Activated naive CD4-positive, alpha-beta T cell treated with anti-CD3 and anti-CD28 coated beads for 36 hours (primary cell): ENCODE data around the gene CAPN1. TPM values are rescaled to one million over a fixed set of nuclear protein-coding genes. Genes with fewer than 3 reads are reported as not detected.
"Not testable (repeated sequence)": the region's sequence is repeated elsewhere in the genome, so short reads cannot be mapped to it uniquely, and the experiment has no call there.

Experiments used
- CTCF ChIA-PET: fragments of 350-600 bp; sonication (Branson Sonifier 250); formaldehyde crosslinking; loops from one replicate; lab custom pipeline; 2021; ENCODE audit warnings: antibody characterized with exemption; lab: Charles Lee
- DNase-seq: peaks from one replicate; pipeline ENCODE4 v3.0.0-alpha.2; 2020
- H3K27ac Mint-ChIP-seq: one replicate; pipeline ENCODE4 v1.8.0; 2021; ENCODE audit warnings: mild to moderate bottlenecking, mixed read lengths
- H3K27me3 Mint-ChIP-seq: one replicate; pipeline ENCODE4 v1.8.0; 2021; ENCODE audit warnings: low read depth, mixed read lengths
- H3K36me3 Mint-ChIP-seq: one replicate; pipeline ENCODE4 v1.8.0; 2021; ENCODE audit warnings: low read depth, mixed read lengths
- H3K4me1 Mint-ChIP-seq: one replicate; pipeline ENCODE4 v1.8.0; 2021; ENCODE audit warnings: low read depth, mixed read lengths
- H3K4me3 Mint-ChIP-seq: one replicate; pipeline ENCODE4 v1.8.0; 2021; ENCODE audit warnings: mild to moderate bottlenecking, moderate library complexity, mixed read lengths
- H3K9me3 Mint-ChIP-seq: one replicate; pipeline ENCODE4 v1.8.0; 2021; ENCODE audit warnings: mixed read lengths
- intact Hi-C: fragments of 100-400 bp; cut with micrococcal nuclease; formaldehyde crosslinking; loops from one replicate; pipeline ENCODE4 v1.15.1; 2023
- total RNA-seq, 2 experiments: library from RNA; stranded (reverse); gene quantifications; one replicate each; pipeline ENCODE4 v1.2.3, GENCODE V29; 2021

CAPN1 gene
- total RNA-seq, 2 experiments from 2014 or later = 68.5 to 73.5 TPM

GRCh38 chr11:65147352-65148075 lies 34.2 kb upstream of the CAPN1 start:
- Mint-ChIP-seq H3K27me3 (no peaks in the 10 kb centered on the region), H3K9me3 (no peaks in the 10 kb centered on the region), H3K4me3 (no peak overlapping the region), H3K27ac (no peak overlapping the region), H3K36me3 (no peaks in the 10 kb centered on the region), H3K4me1 (no peaks in the 10 kb centered on the region)
- intact Hi-C loops = no loop called here
- CTCF ChIA-PET = interaction anchor here (0.6 to 1.1 kb wide), 3 partner anchors 21 to 108 kb away, joined by 3 read pairs; no protein-coding TSS in a partner anchor
- DNase-seq = no peak

- Mint-ChIP-seq H3K4me3 (no peak overlapping the region), H3K36me3 (no peaks in the 10 kb centered on the region), H3K27me3 (no peaks in the 10 kb centered on the region), H3K9me3 (no peaks in the 10 kb centered on the region), H3K4me1 (no peaks in the 10 kb centered on the region), H3K27ac (no peak overlapping the region)
- CTCF ChIA-PET = interaction anchor here (1.0 kb wide), 1 partner anchor 13 kb away, joined by 3 read pairs; no protein-coding TSS in a partner anchor
- intact Hi-C loops = no loop called here
- DNase-seq = no peak
These were observed 33.1 kb upstream of the CAPN1 start for GRCh38 chr11:65148657-65149056.

GRCh38 chr11:65150131-65150508 lies 31.6 kb upstream of the CAPN1 start:
- H3K27ac Mint-ChIP-seq, H3K36me3 Mint-ChIP-seq, CTCF ChIA-PET, DNase-seq, H3K9me3 Mint-ChIP-seq, H3K27me3 Mint-ChIP-seq, intact Hi-C loops, H3K4me1 Mint-ChIP-seq, H3K4me3 Mint-ChIP-seq: not testable (repeated sequence)

DNA sequence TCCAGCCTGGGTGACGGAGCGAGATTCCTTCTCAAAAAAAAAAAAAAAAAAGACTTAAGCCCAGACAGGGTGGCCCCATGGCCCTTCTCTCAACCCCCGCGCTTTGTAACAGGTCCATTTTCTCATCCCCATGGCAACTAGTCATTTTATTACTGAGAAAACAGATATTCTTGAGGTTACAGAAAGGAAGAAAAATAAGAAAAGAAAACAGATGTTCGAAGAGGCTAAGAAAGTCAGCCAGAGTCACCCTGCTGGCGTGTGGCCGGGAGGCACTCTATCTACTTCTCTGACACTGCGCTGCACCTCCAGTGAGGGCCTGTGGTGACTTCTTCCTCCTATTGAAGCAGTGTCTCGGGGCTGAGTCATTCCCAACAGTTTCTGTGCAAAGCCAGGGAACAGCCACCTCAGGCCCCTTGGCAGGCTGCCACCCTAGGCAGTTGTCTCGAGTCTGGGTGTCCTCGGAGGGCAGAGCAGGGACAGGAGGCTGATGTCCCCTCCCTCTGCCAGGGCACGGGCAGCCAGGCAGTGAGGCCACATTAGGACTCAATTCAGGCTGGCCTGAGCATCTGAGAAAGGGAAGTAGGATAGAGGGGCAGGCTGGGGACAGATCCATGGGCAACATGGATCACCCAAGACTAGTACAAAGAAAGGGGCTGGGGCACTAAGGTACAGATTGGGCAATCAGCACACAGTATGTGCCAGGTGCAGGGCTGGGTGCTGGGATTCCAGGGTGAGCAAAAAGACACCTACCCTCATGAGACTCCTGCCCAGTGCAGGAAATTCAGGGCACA lies 31.0 kb upstream of the CAPN1 start:
- H3K27me3 Mint-ChIP-seq = no peaks in the 10 kb centered on the region
- H3K27ac Mint-ChIP-seq = no peak overlapping the region
- CTCF ChIA-PET = no interaction called here
- no peaks in the 10 kb centered on the region for H3K4me1 Mint-ChIP-seq
- DNase-seq = peak; percentile 45
- intact Hi-C loops = no loop called here
- no peaks in the 10 kb centered on the region for H3K9me3 Mint-ChIP-seq
- no peak overlapping the region for H3K4me3 Mint-ChIP-seq
- no peaks in the 10 kb centered on the region for H3K36me3 Mint-ChIP-seq

- no peak overlapping the region for H3K4me3 Mint-ChIP-seq
- H3K9me3 Mint-ChIP-seq = no peaks in the 10 kb centered on the region
- H3K4me1 Mint-ChIP-seq = no peaks in the 10 kb centered on the region
- intact Hi-C loops = no loop called here
- no peak for DNase-seq
- H3K27ac Mint-ChIP-seq = no peak overlapping the region
- no peaks in the 10 kb centered on the region for H3K36me3 Mint-ChIP-seq
- CTCF ChIA-PET = no interaction called here
- no peaks in the 10 kb centered on the region for H3K27me3 Mint-ChIP-seq
These were observed 30.3 kb upstream of the CAPN1 start for GRCh38 chr11:65151331-65151899.

DNA sequence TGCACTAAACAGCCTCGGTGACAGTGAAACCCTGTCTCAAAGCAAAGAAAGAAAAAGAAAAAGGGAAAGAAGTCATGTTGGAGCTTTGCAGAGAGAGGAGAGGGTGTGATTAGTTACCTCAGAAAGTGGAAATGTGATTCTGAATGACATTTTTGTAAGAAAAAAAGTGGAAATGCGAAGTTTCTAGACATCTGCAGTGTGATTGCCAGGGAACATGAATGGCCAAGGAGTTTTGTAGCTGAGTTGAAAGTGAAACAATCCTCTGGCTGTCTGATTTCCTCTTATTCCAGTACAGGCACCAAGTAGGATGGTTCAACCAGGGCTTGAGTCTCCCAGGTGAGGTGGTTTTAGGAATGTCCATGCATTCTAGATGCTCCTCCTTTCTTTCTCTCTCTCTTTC lies 29.6 kb upstream of the CAPN1 start:
- no peaks in the 10 kb centered on the region for H3K9me3 Mint-ChIP-seq
- no peak overlapping the region for H3K4me3 Mint-ChIP-seq
- CTCF ChIA-PET = no interaction called here
- H3K27me3 Mint-ChIP-seq = no peaks in the 10 kb centered on the region
- no peaks in the 10 kb centered on the region for H3K36me3 Mint-ChIP-seq
- intact Hi-C loops = no loop called here
- H3K4me1 Mint-ChIP-seq = no peaks in the 10 kb centered on the region
- no peak overlapping the region for H3K27ac Mint-ChIP-seq
- DNase-seq = no peak

GRCh38 chr11:65156256-65156655 lies 25.5 kb upstream of the CAPN1 start:
- intact Hi-C loops = no loop called here
- Mint-ChIP-seq H3K4me3 (no peak overlapping the region), H3K36me3 (no peaks in the 10 kb centered on the region), H3K27ac (no peak overlapping the region), H3K9me3 (no peaks in the 10 kb centered on the region), H3K4me1 (no peaks in the 10 kb centered on the region), H3K27me3 (no peaks in the 10 kb centered on the region)
- CTCF ChIA-PET = no interaction called here
- no peak for DNase-seq

DNA sequence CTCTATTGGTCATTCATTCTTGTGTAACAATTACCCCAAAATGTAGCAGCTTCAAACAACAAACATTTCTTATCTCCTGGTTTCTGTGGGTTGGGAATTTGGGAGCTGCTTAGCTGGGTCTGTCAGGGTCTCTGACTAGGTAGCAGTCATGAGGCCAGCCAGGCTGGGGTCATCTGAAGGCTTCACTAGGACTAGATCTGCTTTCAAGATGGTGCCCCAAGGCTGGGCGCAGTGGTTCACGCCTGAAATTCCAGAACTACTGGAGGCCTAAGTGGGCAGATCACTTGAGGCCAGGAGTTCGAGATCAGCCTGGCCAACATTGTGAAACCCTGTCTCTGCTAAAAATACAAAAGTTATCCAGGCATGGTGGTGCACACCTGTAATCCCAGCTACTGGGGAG lies 24.8 kb upstream of the CAPN1 start:
- no peaks in the 10 kb centered on the region for H3K27me3 Mint-ChIP-seq
- no peaks in the 10 kb centered on the region for H3K4me1 Mint-ChIP-seq
- intact Hi-C loops = no loop called here
- CTCF ChIA-PET = no interaction called here
- no peak for DNase-seq
- H3K27ac Mint-ChIP-seq = no peak overlapping the region
- no peaks in the 10 kb centered on the region for H3K36me3 Mint-ChIP-seq
- no peaks in the 10 kb centered on the region for H3K9me3 Mint-ChIP-seq
- H3K4me3 Mint-ChIP-seq = no peak overlapping the region

GRCh38 chr11:65157336-65157735 lies 24.4 kb upstream of the CAPN1 start:
- intact Hi-C loops = no loop called here
- Mint-ChIP-seq H3K4me3 (no peak overlapping the region), H3K4me1 (no peaks in the 10 kb centered on the region), H3K9me3 (no peaks in the 10 kb centered on the region), H3K27ac (no peak overlapping the region), H3K36me3 (no peaks in the 10 kb centered on the region), H3K27me3 (no peaks in the 10 kb centered on the region)
- CTCF ChIA-PET = interaction anchor here (0.6 kb wide), 2 partner anchors 23 to 85 kb away, joined by 3 read pairs; partner anchors contain the start of gene SYVN1
- no peak for DNase-seq

DNA sequence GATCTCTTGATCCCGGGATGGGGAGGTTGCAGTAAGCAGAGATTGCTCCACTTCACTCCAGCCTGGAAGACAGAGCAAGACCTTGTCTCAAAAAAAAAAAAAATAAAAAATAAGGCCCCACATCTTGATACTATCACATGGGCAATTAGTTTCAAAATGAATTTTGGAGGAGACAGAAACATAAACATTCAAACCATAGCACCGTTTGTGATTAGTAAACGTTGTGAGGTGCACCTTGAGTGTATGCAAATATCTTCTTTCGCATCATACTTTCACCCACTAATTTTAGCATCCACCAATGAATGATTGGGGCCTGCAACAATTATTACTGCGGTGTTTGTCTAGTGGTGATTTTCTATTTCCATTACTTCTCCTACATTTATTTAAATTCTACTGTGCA lies 22.7 kb upstream of the CAPN1 start:
- H3K27ac Mint-ChIP-seq = no peak overlapping the region
- H3K4me3 Mint-ChIP-seq = no peak overlapping the region
- H3K27me3 Mint-ChIP-seq = no peaks in the 10 kb centered on the region
- no peaks in the 10 kb centered on the region for H3K4me1 Mint-ChIP-seq
- intact Hi-C loops = no loop called here
- H3K9me3 Mint-ChIP-seq = no peaks in the 10 kb centered on the region
- H3K36me3 Mint-ChIP-seq = no peaks in the 10 kb centered on the region
- no peak for DNase-seq
- CTCF ChIA-PET = no interaction called here

- Mint-ChIP-seq H3K27me3 (no peaks in the 10 kb centered on the region), H3K9me3 (no peaks in the 10 kb centered on the region), H3K36me3 (no peaks in the 10 kb centered on the region), H3K4me3 (no peak overlapping the region), H3K4me1 (no peaks in the 10 kb centered on the region), H3K27ac (no peak overlapping the region)
- CTCF ChIA-PET = no interaction called here
- DNase-seq = no peak
- intact Hi-C loops = no loop called here
These were observed 21.1 kb upstream of the CAPN1 start for GRCh38 chr11:65160643-65161042.

- intact Hi-C loops = no loop called here
- peaks cover 2% of the 10 kb centered on the region for H3K4me1 Mint-ChIP-seq
- H3K36me3 Mint-ChIP-seq = no peaks in the 10 kb centered on the region
- H3K9me3 Mint-ChIP-seq = no peaks in the 10 kb centered on the region
- no peak overlapping the region for H3K4me3 Mint-ChIP-seq
- H3K27me3 Mint-ChIP-seq = no peaks in the 10 kb centered on the region
- CTCF ChIA-PET = no interaction called here
- DNase-seq = no peak
- H3K27ac Mint-ChIP-seq = no peak overlapping the region
These were observed 18.0 kb upstream of the CAPN1 start for GRCh38 chr11:65163684-65164083.
